ENCODE measurements around the gene TMEM117.

DNA sequence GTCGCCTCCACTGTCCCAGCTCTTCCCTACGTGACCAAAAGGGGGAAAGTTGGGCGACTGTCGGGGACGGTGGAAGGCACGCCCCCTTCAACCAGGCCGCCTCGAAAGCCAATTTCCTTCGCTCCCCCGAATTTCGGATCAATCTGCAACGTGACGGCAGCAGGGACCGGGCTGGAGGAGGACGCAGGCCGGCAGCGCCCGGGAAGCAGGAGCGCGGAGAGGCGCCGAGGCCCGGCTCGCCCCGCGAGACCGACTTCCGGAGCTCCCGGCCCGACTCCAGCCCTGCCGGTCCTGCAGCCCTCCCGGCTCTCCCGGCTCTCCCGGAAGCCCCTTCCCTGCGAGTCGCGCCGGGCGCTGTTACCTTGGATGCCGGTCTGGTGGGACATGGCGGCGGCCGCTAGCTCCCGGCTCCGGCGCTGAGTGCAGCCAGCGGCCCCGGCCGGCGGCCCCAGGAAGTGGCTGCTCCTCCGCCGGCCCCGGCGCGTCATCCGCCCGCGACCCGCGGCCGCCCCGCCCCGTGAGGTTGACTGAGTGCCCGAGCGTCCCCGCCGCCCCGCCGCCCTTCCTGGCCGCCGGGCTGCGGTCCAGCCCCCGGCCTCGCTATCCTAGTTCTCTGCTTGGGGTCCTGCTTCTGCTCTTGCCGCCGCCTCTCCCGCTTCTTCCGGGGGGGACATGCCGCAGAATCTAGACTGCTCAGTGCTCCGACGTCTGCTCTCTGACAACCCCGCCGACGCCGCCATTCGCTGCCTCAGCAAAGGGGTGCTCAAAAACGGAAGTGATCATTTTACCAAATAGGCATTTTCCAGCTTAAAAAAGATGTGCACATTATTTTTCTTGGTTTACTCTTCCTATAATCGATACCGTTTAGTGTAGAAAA is 29.8 kb upstream of the TMEM117 start, which contains the start of gene TWF1:
- TF ChIP-seq, protein P1, sequence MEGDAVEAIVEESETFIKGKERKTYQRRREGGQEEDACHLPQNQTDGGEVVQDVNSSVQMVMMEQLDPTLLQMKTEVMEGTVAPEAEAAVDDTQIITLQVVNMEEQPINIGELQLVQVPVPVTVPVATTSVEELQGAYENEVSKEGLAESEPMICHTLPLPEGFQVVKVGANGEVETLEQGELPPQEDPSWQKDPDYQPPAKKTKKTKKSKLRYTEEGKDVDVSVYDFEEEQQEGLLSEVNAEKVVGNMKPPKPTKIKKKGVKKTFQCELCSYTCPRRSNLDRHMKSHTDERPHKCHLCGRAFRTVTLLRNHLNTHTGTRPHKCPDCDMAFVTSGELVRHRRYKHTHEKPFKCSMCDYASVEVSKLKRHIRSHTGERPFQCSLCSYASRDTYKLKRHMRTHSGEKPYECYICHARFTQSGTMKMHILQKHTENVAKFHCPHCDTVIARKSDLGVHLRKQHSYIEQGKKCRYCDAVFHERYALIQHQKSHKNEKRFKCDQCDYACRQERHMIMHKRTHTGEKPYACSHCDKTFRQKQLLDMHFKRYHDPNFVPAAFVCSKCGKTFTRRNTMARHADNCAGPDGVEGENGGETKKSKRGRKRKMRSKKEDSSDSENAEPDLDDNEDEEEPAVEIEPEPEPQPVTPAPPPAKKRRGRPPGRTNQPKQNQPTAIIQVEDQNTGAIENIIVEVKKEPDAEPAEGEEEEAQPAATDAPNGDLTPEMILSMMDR (conservative IDR thresholded peaks at IDR 0.05; ENCODE audit: low read length) = no peak
- no peak for TF ChIP-seq EZH2phosphoT487 (IDR thresholded peaks at IDR 0.05; ENCODE audit: borderline replicate concordance, low read depth, low read length)

Measured in OCI-LY7 (cell line).